Esophagus muscularis mucosa (tissue), 4 donors: ENCODE measurements around the gene AREL1. TPM values are rescaled to one million over a fixed set of nuclear protein-coding genes. Genes with fewer than 3 reads are reported as not detected.

Source experiments
- DNase-seq: peaks from one replicate; pipeline ENCODE4 v3.0.0-alpha.2; 2017; ENCODE audit errors: extremely low spot score
- H3K27ac ChIP-seq, 4 donors: fragments of 200-600 bp; sonication (generic); replicated peaks in 1 of 4; 1 replicate in 3 of 4; 2 replicates in 1 of 4; pipeline ENCODE4 v1.5.1; 2016 to 2019; ENCODE audit warnings: mild to moderate bottlenecking in 1 of 4
- H3K27me3 ChIP-seq, 4 donors: fragments of 200-600 bp; sonication (generic); one replicate each; pipeline versions ENCODE4 v1.5.1 to v1.6.0; 2016 to 2019
- H3K36me3 ChIP-seq, 4 donors: fragments of 200-600 bp; sonication (generic); one replicate each; pipeline ENCODE4 v1.5.1; 2016 to 2019
- H3K4me1 ChIP-seq, 4 donors: fragments of 200-600 bp; sonication (generic); one replicate each; pipeline ENCODE4 v1.5.1; 2016 to 2019
- H3K4me3 ChIP-seq, 4 donors: fragments of 200-600 bp; sonication (generic); 1 replicate in 2 of 4; 2 replicates in 2 of 4; pipeline ENCODE4 v1.5.1; 2016 to 2019; ENCODE audit warnings: mild to moderate bottlenecking in 4 of 4, moderate library complexity in 1 of 4
- H3K9me3 ChIP-seq, 4 donors: fragments of 200-600 bp; sonication (generic); 1 replicate in 3 of 4; 2 replicates in 1 of 4; pipeline ENCODE4 v1.5.1; 2016 to 2019
- CTCF ChIP-seq, 3 experiments: fragments of 200-600 bp in 2 of 3; fragments of 450-650 bp in 1 of 3; sonication (generic) in 2 of 3; IDR thresholded peaks; one replicate each; pipeline ENCODE4 v1.5.1; 2017 to 2019; ENCODE audit warnings: antibody characterized with exemption in 3 of 3, mild to moderate bottlenecking in 2 of 3, moderate library complexity in 1 of 3
- EP300 ChIP-seq: sonication (generic); formaldehyde crosslinking; IDR thresholded peaks from one replicate; pipeline ENCODE4 v1.6.1; 2017; ENCODE audit warnings: antibody characterized with exemption
- POLR2A ChIP-seq: fragments of 450-650 bp; IDR thresholded peaks from one replicate; pipeline ENCODE4 v1.6.1; 2017; ENCODE audit warnings: antibody characterized with exemption, moderate library complexity, mild to moderate bottlenecking, low read depth
- POLR2AphosphoS5 ChIP-seq, 2 donors: sonication (generic); formaldehyde crosslinking; IDR thresholded peaks; one replicate each; pipeline ENCODE4 v1.6.1; 2017; ENCODE audit warnings: antibody characterized with exemption in 2 of 2
- WGBS: methylation state at CpG from one replicate; pipeline ENCODE4 v1.1.5; 2018; 5-methylcytosine and 5-hydroxymethylcytosine counted together
- intact Hi-C: fragments of 100-400 bp; cut with DNase I; formaldehyde crosslinking; loops from one replicate; pipeline ENCODE4 v1.15.1; 2023
- total RNA-seq, 4 donors: library from RNA; depleted of rRNA; stranded (reverse); fragments of >200 nt; gene quantifications; one replicate each; pipeline versions ENCODE4 v1.1.0 to v1.2.1, GENCODE V29; 2016

Gene AREL1
- total RNA-seq, 4 donors from 2014 or later: 12.3 to 21.6 (median 16.2) TPM

GRCh38 chr14:74669256-74669655 is 43.6 kb downstream of the AREL1 start:
- H3K27me3 ChIP-seq: no peaks in the 10 kb centered on the region
- intact Hi-C loops: no loop called here
- peaks cover 0 to 6% (median 0%) of the 10 kb centered on the region in 4 donors for H3K4me1 ChIP-seq
- no peak for TF ChIP-seq EP300
- no peak for TF ChIP-seq POLR2AphosphoS5 (IDR thresholded peaks at IDR 0.05)
- TF ChIP-seq CTCF (IDR thresholded peaks at IDR 0.05): no peak
- no peak for TF ChIP-seq POLR2A
- no peak for DNase-seq
- no peak overlapping the region for H3K4me3 ChIP-seq
- WGBS: 92% methylated on average over 1 of the region's 1 CpG
- no peak overlapping the region for H3K27ac ChIP-seq
- H3K36me3 ChIP-seq: peaks cover 49 to 96% (median 78%) of the 10 kb centered on the region in 4 donors
- H3K9me3 ChIP-seq: no peaks in the 10 kb centered on the region

DNA sequence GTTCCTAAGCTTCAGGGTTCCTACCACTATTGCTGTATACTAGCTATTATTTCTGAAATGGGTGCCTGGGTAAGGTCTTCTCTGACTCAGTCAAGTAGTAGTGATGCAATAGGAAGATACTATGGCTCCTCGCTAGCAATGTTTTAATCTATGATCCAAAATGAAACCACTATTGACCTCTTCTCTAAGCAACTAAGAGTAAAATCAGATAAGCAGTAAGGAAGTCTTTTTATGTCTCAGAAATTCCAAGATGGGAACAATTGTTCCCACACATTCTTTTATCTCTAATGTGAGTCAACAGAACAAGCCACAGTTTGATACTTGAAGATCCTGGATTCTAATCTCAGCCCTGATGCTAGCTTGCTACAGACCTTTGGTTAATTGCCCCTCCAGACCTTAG is 45.1 kb downstream of the AREL1 start:
- TF ChIP-seq POLR2AphosphoS5 (IDR thresholded peaks at IDR 0.05) (no peak), POLR2A (no peak), CTCF (IDR thresholded peaks at IDR 0.05) (no peak), EP300 (no peak)
- Histone ChIP-seq H3K36me3 (peaks cover 55 to 96% (median 77%) of the 10 kb centered on the region in 4 donors), H3K27me3 (no peaks in the 10 kb centered on the region), H3K9me3 (no peaks in the 10 kb centered on the region), H3K4me3 (no peak overlapping the region), H3K27ac (no peak overlapping the region), H3K4me1 (peaks cover 4 to 11% (median 7%) of the 10 kb centered on the region in 4 donors)
- WGBS: 90% methylated on average over 1 of the region's 1 CpG
- intact Hi-C loops: no loop called here
- DNase-seq: no peak

DNA sequence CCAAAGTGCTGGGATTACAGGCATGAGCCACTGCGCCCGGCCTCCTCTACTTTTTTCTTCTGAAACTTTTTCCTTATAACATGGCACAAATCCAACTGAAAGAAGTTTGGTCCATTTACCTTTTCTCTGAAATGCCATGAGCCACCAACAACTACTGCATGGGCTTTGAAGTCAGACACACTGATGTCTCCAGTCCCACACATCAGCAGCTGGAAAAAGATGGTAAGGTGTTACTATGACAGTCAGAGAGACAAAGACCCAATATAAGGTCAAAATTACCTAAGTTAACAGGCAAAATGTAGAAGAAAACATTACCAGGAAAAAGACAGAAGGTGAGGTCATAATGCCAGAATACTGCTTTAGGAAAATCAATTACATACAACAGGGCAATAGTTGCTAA is 48.2 kb downstream of the AREL1 start:
- Histone ChIP-seq H3K36me3 (peaks cover 56 to 98% (median 80%) of the 10 kb centered on the region in 4 donors), H3K27me3 (no peaks in the 10 kb centered on the region), H3K9me3 (no peaks in the 10 kb centered on the region), H3K4me3 (no peak overlapping the region), H3K4me1 (peaks cover 0 to 18% (median 14%) of the 10 kb centered on the region in 4 donors), H3K27ac (peak overlapping the region in 1 of 4 donors; percentile 12)
- no peak for TF ChIP-seq POLR2AphosphoS5 (IDR thresholded peaks at IDR 0.05)
- no peak for TF ChIP-seq POLR2A
- TF ChIP-seq EP300: no peak
- no peak for TF ChIP-seq CTCF (IDR thresholded peaks at IDR 0.05)
- intact Hi-C loops: no loop called here
- no peak for DNase-seq
- WGBS: 93% methylated on average over 2 of the region's 2 CpGs

DNA sequence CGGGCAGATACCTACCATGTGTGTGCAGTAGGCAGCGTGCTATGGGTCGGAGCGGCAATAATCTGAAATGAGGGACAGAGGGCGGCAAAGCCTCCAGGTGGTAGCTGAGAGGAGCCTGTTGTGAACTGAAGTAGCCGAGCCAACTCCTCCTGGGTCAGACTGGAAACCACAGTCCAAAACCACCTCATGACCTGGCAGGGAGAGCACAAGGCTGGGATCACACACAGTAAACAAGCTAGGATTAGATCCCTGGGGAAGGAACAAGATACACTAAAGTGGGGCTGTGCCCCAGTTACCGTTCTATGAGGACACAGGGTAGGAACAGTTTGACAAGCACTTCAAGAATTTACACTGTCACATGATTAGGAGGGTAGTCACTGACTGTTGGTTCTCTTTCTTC is 49.0 kb downstream of the AREL1 start:
- DNase-seq: peak; percentile 95
- intact Hi-C loops: no loop called here
- H3K36me3 ChIP-seq: peaks cover 48 to 96% (median 76%) of the 10 kb centered on the region in 4 donors

More for the DNA sequence above, 49.0 kb downstream of the AREL1 start:
- 92% methylated on average over 7 of the region's 7 CpGs for WGBS
- no peaks in the 10 kb centered on the region for H3K27me3 ChIP-seq
- H3K4me3 ChIP-seq: no peak overlapping the region
- peaks cover 0 to 18% (median 14%) of the 10 kb centered on the region in 4 donors for H3K4me1 ChIP-seq
- peak overlapping the region; percentile 16 to 50 (median 26) for H3K27ac ChIP-seq
- TF ChIP-seq EP300: no peak
- TF ChIP-seq CTCF (IDR thresholded peaks at IDR 0.05): no peak
- TF ChIP-seq POLR2A: no peak
- peak in 1 of 2 donors; percentile 31 for TF ChIP-seq POLR2AphosphoS5 (IDR thresholded peaks at IDR 0.05)
- no peaks in the 10 kb centered on the region for H3K9me3 ChIP-seq
